Measurements from ENCODE around the gene TBC1D10A. TPM values are rescaled to one million over a fixed set of nuclear protein-coding genes. Genes with fewer than 3 reads are reported as not detected.

TBC1D10A gene, protein sequence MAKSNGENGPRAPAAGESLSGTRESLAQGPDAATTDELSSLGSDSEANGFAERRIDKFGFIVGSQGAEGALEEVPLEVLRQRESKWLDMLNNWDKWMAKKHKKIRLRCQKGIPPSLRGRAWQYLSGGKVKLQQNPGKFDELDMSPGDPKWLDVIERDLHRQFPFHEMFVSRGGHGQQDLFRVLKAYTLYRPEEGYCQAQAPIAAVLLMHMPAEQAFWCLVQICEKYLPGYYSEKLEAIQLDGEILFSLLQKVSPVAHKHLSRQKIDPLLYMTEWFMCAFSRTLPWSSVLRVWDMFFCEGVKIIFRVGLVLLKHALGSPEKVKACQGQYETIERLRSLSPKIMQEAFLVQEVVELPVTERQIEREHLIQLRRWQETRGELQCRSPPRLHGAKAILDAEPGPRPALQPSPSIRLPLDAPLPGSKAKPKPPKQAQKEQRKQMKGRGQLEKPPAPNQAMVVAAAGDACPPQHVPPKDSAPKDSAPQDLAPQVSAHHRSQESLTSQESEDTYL
- total RNA-seq = 10 to 100 TPM; 20.5 to 20.7 TPM
- long read RNA-seq, donor 1, transcript TBC1D10A-201 (9 exons, 2,077 nt) = major isoform, 6 of 7 reads
- long read RNA-seq, donor 1, partial matches to known transcripts = 0 of 7 reads
- long read RNA-seq, donor 1, other reads (novel, unspliced or antisense) = 1 of 7 reads
- long read RNA-seq, donor 2, transcript TBC1D10A-201 (9 exons, 2,077 nt) = major isoform, 94 of 109 reads
- long read RNA-seq, donor 2, partial matches to known transcripts = 12 of 109 reads
- long read RNA-seq, donor 2, other reads (novel, unspliced or antisense) = 3 of 109 reads

DNA sequence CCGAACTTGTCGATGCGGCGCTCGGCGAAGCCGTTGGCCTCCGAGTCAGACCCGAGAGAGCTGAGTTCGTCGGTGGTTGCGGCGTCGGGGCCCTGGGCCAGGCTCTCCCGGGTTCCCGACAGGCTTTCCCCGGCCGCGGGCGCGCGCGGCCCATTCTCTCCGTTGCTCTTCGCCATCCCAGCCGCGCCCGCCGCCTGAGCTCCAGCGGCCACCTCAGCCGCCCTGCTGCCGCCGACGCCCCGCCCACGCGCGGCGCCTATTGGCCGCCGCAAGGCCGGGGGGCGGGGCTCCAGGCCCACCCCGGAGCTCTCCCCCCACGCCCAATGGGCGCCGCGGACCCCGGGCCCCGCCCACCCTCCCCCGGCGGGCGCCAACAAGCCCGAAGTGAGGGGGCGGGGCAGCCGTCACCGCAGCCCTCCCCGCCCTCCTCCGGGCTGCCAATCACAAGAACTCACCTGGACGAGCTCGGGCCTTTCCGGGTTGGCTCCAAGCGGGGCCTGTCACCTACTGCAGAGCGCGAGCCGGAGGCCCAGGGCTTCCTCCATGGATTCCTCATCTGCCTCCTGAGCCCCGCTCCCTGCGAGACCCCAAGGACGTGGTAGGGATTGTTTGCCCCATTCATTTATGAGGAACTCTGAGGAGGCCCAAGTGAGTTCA is at the start of gene TBC1D10A:
Gene TBC1D10A, minus strand, starts transcription at position 236 of the 657 bp plus-strand sequence. Its CDS starts 60 bp downstream, at position 176.
- intact Hi-C loops (cut with DNase I) = no loop called here
- peak; percentile 94 for DNase-seq (ENCODE audit: low spot score)

DNA sequence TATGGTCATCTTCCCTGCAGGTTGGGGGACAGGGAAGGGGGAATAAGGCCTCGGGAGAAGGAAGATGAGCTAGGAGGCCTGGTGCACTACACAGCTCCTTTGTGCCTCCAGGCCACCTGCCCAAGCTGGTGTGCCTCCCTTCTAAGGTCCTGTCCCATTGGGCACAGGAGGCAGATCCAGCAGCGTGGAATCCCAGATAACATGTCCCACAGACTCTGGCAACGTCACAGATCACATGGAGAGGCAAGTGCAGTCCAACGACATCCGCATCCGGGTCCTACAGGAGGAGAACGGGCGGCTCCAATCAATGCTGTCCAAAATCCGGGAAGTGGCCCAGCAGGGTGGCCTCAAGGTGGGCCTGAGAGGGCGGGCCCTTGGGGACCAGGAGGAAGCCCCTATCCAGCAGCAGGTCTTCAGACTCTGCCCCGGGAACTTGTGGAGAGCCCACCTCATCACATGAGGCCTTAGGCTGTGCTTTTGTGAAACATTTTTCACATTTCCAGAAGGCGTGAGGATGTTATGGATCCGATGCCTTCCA is 48.6 kb upstream of the TBC1D10A start:
- DNase-seq (ENCODE audit: low spot score) = no peak
- intact Hi-C loops (cut with DNase I) = loop anchor here in 1 of 2 donors (5.0 kb wide), 1 partner anchor 98 kb away; no protein-coding TSS in a partner anchor

DNA sequence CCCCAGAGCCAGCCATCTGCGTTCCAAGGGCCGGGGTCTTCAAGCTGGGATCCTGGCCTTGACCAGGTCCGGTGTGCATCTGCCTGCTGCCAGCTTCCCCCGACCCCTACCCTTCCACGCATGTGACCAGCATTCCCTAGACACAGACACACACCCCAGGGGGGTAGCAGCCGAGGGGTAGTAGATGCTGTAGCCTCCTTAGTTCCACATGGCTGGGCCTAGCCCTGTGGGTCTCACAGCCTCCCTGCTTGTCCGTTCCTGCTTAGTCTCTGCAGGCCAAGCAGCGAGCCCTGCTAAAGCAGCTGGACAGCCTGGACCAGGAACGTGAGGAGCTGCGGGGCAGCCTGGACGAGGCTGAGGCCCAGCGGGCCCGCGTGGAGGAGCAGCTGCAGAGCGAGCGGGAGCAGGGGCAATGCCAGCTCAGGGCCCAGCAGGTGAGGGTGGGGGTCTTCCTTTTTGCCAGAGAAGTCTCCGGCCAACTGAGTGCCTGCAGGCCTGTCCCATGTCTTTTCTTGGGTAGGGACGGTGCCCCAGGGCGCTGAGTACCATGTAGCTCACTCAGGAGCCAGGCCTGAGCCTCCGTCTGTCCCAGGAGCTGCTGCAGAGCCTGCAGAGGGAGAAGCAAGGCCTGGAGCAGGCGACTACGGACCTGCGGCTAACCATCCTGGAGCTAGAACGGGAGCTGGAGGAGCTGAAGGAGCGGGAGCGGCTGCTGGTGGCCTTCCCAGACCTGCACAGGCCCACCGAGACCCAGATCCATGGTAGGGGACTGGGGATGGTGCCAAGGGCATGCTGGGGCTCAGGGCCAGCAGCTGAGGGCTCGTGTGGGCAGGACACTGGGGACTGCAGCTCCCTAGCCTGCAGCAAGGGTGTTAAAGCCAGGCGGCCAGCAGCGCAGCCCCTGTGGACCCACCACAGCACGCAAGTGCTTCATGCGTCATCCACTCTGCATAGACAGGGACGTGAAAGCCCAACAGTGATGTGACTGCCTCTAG is 46.9 kb upstream of the TBC1D10A start:
- intact Hi-C loops (cut with DNase I) = no loop called here
- no peak for DNase-seq (ENCODE audit: low spot score)

DNA sequence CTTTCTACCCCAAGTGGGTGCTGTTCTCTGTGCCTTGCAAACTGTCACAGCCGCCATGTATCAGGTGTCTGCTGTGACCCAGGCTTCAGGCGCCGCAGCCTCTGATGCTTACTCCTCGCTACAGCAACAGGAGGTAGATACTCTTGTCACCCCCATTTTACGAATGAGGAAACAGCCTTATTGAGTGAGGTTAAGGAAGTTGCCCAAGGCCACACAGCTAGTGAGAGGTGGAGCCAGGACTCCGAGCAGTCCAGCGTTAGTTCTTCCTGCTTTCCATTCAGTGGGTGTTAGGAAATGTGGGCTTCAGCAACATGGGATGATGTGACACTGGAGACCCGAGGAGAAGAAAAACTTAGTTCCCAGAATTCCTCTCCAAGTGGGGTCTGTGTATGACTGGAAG is 46.2 kb upstream of the TBC1D10A start:
- no peak for DNase-seq (ENCODE audit: low spot score)
- intact Hi-C loops (cut with DNase I) = no loop called here

DNA sequence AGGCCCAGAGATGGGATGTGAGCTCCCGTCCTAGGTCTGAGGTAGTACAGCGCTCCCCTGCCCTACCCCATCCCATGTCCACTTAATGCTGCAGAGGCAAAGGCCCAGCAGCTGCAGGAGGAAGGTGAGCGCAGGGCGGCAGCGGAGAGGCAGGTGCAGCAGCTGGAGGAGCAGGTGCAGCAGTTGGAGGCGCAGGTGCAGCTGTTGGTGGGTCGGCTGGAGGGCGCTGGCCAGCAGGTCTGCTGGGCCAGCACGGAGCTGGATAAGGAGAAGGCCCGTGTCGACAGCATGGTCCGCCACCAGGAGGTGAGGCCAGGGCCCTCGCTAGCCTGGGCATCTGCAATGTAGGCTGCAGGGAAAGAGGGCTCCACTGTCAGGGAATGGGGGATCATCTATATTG is 45.2 kb upstream of the TBC1D10A start:
- no peak for DNase-seq (ENCODE audit: low spot score)
- intact Hi-C loops (cut with DNase I) = no loop called here

DNA sequence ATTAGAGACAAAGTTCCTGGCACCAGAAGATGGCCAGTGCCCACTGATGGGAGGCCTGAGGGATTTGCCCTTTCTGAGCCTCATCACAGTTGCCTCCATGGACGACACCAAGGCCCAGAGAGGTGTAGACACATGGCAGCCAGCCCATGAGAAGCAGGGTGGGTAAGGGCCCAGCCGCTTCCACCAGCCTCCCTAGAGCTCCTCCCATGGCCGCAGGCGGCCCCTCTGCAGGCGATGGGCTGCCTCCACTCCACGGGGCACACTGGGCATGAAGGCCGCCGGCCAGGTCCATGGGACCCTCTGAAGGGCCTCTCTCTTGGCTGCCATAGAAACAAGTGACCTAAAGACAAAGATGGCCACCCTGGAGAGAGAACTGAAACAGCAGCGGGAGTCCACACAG is 44.6 kb upstream of the TBC1D10A start:
- intact Hi-C loops (cut with DNase I) = no loop called here
- DNase-seq (ENCODE audit: low spot score) = no peak

DNA sequence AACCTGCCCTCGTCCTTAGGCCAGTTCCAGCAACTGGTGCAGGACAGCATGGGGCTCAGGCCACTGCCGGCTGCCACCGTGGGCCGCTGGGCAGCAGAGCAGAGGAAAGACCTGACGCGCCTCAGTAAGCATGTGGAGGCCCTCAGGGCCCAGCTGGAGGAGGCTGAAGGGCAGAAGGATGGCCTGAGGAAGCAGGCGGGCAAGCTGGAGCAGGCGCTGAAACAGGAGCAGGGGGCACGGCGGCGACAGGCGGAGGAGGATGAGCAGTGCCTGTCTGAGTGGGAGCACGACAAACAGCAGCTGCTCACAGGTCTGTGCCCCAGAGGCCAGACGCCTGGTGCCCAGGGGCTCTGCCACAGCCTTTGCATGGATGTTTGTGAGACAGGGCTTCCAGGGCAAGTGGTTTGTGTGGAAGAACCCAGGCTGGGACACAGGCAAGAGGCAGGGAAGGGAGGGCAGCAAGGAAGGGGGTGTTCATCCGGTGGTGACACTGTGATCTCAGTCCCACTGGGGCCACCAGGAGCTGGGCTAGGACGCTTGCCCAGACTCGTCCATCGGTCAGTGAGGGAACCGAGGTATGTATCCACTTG is 44.0 kb upstream of the TBC1D10A start:
- no peak for DNase-seq (ENCODE audit: low spot score)

DNA sequence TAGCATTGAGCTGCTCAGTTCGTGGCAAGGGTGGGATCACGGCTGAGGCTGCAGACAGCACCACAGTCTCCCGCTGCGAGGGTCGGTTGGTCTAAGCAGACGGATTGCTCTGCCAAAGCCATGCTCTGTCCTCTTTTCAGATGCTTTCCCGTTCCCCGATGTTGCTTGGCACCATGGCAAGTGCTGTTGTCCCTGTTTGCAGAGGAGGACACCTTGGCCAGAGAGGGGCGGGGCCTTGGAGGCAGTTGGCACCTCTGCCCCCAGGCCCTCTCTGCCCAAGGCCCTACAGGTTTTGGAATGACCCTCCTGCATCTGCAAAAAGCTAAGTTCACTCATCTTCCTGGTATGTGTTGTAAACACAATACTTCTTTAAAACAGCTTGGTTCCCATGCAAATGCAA is 41.7 kb upstream of the TBC1D10A start:
- intact Hi-C loops (cut with DNase I) = no loop called here
- DNase-seq (ENCODE audit: low spot score) = no peak

More for the DNA sequence above, 44.0 kb upstream of the TBC1D10A start:
- intact Hi-C loops (cut with DNase I) = no loop called here

DNA sequence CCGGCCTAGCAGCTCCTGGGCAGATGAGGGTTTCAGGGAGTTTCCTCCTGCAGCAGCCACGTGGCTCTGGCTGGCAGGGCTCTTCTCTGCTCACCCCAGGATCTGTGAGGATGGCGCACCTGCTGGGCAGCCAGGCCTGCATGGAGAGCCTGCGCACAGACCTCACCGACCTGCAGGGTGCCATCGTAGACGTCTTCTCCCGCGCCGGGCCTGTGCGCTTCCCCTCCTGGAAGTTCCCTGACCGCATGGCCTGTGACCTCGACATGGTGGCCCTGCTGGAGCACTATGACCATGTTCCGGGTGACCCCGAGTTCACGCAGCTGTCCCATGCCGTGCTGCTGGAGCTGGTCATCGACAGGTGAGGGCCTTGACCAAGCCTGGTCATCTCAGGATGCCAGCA is 39.1 kb upstream of the TBC1D10A start:
- intact Hi-C loops (cut with DNase I) = no loop called here
- no peak for DNase-seq (ENCODE audit: low spot score)

DNA sequence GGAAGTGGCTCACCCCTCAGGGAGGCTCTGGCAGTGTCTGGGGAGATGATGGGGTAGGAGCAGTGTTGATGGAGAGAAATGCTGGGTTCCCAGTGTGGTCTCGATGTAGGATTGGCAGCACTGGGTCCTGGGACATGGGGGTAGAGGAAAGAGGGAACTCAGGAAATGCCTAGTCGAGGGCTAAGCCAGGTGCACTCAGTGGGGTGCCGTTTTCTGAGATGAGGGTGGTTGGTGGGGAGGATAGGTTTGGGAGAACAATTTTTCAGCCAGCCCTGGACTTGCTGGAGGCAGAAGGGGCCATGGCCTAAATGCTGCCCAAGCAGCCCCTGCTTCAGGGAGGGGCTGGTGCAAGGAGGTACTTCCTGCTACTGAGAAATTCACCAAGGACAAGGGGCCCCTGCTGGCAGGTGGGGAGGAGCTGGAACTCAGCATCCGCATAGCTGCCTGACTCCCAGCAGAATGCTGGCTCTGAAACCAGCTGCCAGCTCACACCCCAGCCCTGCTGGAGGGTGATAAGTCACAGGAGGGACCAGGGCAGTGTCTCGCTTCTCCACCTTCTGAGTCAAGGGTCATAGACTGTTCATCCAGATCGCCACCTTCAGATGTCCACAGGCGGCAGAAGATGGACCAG is 36.0 kb upstream of the TBC1D10A start:
- intact Hi-C loops (cut with DNase I) = no loop called here
- no peak for DNase-seq (ENCODE audit: low spot score)

DNA sequence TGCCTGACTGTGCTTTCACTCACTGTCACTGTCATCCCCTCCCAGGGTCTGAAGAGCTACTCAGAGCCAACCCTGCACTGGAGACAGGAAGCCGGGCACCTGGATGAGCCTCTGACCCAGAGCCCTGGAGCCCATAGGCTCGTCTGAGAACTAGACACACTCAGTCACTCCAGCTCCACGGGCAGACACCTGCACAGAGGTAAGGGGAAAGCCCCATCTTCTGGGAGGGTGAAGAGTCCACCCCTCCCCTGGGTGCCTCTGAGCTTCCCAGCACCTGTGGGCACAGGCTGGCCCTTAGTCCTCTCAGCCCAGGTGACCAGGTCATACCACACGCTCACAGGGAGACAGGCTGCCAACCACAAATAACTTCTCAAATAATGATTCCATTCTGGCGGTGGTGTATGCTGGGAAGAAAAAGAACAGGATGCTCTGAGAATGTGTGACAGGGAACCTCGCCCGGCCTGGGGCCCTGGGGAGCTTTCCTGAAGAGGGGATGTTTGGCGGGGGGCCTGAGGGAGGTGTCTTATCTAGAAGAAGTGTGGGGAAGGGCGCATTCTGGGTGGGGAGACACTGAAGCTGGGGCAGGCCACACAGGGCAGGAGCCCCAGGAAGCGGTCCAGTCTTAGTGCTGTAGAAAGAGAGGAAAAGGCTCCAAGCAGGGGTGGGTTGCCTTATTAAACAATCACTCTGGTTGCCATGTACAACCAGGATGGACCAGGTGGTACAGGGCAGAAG is 35.3 kb upstream of the TBC1D10A start:
- intact Hi-C loops (cut with DNase I) = no loop called here
- DNase-seq (ENCODE audit: low spot score) = no peak

DNA sequence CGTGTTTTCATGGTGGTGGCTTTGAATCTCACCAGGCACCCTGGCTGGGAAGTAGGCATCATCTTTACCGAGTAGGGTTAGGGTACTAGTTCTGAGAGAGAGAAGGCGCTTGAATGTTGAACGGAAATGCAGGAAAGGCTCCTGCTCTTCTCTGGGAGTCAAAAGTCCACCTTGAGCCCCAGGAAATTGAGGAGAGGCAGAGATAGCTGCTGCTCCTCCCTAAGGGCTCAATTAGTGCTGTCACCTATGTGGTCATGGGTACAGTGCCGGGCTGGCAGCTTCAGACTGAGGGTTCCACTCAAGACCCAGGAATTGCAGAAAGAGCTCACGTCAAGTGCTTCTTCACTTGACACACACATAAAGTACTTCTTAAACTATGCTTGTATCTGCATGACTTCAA is 31.8 kb upstream of the TBC1D10A start:
- intact Hi-C loops (cut with DNase I) = no loop called here
- DNase-seq (ENCODE audit: low spot score) = no peak

DNA sequence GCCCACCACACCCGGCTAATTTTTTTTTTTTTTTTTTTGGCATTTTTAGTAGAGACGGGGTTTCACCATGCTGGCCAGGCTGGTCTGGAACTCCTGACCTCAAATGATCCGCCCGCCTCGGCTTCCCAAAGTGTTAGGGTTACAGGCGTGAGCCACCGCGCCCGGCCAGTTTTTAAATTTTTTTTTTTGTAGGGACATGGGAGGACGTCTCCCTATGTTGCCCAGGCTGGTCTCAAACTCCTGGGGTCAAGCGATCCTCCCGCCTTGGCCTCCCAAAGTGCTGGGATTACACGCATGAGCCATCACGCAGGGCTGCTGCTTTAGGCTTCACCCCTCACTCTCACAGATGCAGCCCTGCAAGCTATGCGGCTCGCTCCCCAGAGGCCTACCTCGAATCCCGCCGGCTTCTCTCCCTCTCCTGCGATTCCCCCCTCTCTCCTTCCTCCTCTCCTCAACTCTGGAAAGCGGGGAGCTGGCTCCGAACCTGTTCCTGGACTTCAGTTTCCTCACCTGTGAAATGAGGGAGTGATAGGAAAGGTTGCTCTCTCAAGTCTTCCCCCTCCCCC is 31.0 kb upstream of the TBC1D10A start:
- intact Hi-C loops (cut with DNase I) = no loop called here

DNA sequence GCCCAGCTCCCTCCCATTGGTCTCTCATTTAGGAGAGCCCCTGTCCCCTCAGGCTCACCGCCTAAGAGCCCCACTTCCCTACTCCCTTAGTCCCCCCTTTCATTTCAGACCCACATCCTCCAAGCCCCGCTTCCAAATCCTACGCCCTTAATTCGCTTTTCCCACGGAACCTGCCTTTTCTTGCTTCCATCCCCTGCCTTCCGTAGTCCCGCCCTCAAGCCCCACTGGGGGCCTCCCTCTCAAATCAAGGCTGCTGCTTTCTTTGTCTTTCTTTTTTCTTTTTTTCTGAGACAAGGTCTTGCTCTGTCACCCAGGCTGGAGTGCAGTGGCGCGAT is 30.5 kb upstream of the TBC1D10A start:
- intact Hi-C loops (cut with DNase I) = no loop called here
- no peak for DNase-seq (ENCODE audit: low spot score)

More for the DNA sequence above, 31.0 kb upstream of the TBC1D10A start:
- no peak for DNase-seq (ENCODE audit: low spot score)

DNA sequence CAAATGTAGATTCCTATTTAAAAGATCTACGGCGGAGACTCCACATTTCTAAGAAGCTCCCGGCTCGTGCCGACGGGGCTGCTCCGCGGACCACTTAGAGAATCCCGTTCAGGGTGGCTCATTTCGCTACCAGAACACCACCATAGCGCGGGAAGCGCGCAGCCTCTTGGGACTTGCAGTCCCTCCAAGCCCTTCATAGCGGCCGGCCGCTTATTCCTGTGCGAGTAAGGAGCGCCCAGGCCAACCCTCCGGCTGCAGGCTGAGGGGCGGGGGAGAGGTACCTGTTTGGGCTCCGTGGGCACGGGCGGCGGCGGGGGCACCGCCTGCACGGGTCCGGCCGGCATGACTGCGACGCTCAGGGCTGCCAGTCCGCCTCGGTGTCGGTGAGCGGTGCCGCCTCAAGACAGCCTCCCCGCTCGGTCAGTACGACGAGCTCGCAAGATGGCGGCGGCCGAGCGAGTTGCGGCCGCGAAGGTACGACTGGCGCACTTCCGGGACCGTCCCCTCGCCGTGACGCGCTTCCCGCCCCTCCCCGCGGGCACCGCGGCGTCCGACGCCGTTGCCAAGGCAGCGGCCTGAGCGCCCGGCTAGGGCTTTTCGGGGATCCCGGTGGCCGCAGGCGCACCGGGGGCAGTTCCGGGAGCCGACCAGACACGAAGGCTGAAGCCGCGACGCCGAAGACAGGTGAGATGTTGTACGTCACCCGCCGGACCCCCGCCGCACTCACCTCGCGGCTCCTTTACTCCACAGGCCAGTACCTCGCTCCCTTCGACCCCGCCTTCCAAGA is 29.9 kb upstream of the TBC1D10A start, which contains the start of the genes CCDC157 and SF3A1:
Gene CCDC157, plus strand, starts transcription at position 559 of the 787 bp plus-strand sequence. CDS start 8,994 bp downstream, outside the sequence.
Gene SF3A1, minus strand, starts transcription at position 446 of the 787 bp plus-strand sequence. Its CDS starts 102 bp downstream, at position 344.
- intact Hi-C loops (cut with DNase I) = no loop called here

DNA sequence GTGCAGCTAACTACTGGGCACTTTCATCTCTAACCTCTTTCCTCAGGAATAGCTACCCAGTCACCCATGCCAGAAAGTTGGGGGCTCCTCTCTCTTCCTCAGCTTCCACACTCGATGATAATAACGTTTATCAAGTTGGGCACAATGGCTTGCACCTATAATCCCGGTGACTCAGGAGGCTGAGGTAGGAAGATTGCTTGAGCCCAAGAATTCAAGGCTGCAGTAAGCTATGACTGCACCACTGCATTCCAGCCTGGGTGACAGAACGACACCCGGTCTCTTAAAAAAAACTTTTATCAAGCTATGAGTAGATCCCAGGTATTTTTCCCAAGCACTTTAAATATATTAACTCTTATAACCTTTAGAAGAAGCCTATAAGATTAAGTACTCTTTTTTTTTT is 27.9 kb upstream of the TBC1D10A start:
- DNase-seq (ENCODE audit: low spot score) = no peak
- intact Hi-C loops (cut with DNase I) = no loop called here

More for the DNA sequence above, 29.9 kb upstream of the TBC1D10A start, which contains the start of the genes CCDC157 and SF3A1:
- DNase-seq (ENCODE audit: low spot score) = peak; percentile 97

Data from posterior vena cava (tissue), 2 donors.